Urothelium cell line (cell line): ENCODE results near the gene SPON1.
A peak's percentile ranks its signal among the peaks of the same experiment; 100 is the strongest.
"Not testable (repeated sequence)": the region's sequence is repeated elsewhere in the genome, so short reads cannot be mapped to it uniquely, and the experiment has no call there.

Experiments
- DNase-seq: peaks from one replicate; pipeline ENCODE4 v3.0.0; 2011; ENCODE audit warnings: low spot score, mixed read lengths
- FAIRE-seq: peaks from 2 replicates; lab custom pipeline; 2011; peaks lifted over from hg19 to GRCh38; lab: Jason Lieb, UNC

The SPON1 gene

GRCh38 chr11:14029971-14030920 lies 67.7 kb downstream of the SPON1 start:
- FAIRE-seq (no peak), DNase-seq (peak; percentile 73)

GRCh38 chr11:14035526-14035925 lies 73.0 kb downstream of the SPON1 start:
- not testable (repeated sequence) for FAIRE-seq, DNase-seq

- no peak for FAIRE-seq
- no peak for DNase-seq
These were observed 73.9 kb downstream of the SPON1 start for GRCh38 chr11:14036469-14036868.

GRCh38 chr11:14041040-14041439 lies 78.5 kb downstream of the SPON1 start:
- DNase-seq (no peak), FAIRE-seq (peak; percentile 81)

- no peak for DNase-seq
These were observed 79.0 kb downstream of the SPON1 start for GRCh38 chr11:14041565-14041964.

GRCh38 chr11:14042686-14043465 lies 80.4 kb downstream of the SPON1 start:
- FAIRE-seq (no peak), DNase-seq (no peak)

More at GRCh38 chr11:14041565-14041964, 79.0 kb downstream of the SPON1 start:
- no peak for FAIRE-seq

GRCh38 chr11:14044916-14045315 lies 82.4 kb downstream of the SPON1 start:
- no peak for FAIRE-seq
- DNase-seq: no peak

GRCh38 chr11:14045417-14045816 lies 82.9 kb downstream of the SPON1 start:
- DNase-seq (no peak), FAIRE-seq (no peak)

- DNase-seq (no peak), FAIRE-seq (no peak)
These were observed 89.7 kb downstream of the SPON1 start for GRCh38 chr11:14052198-14052597.

GRCh38 chr11:14054116-14055107 lies 91.9 kb downstream of the SPON1 start:
- DNase-seq (no peak), FAIRE-seq (no peak)

- no peak for FAIRE-seq
- DNase-seq: no peak
These were observed 93.4 kb downstream of the SPON1 start for GRCh38 chr11:14055936-14056335.

- FAIRE-seq (no peak), DNase-seq (no peak)
These were observed 95.5 kb downstream of the SPON1 start for GRCh38 chr11:14058061-14058460.

GRCh38 chr11:14059491-14059890 lies 97.0 kb downstream of the SPON1 start:
- DNase-seq (peak; percentile 25), FAIRE-seq (no peak)

GRCh38 chr11:14061721-14062120 lies 99.2 kb downstream of the SPON1 start:
- DNase-seq (no peak), FAIRE-seq (no peak)

GRCh38 chr11:14065141-14065540 lies 102.6 kb downstream of the SPON1 start:
- DNase-seq (no peak), FAIRE-seq (no peak)

- FAIRE-seq (no peak), DNase-seq (no peak)
These were observed 103.2 kb downstream of the SPON1 start for GRCh38 chr11:14065681-14066080.

- peak; percentile 54 for DNase-seq
- FAIRE-seq: no peak
These were observed 105.2 kb downstream of the SPON1 start for GRCh38 chr11:14067686-14068085.

GRCh38 chr11:14070896-14071295 lies 108.4 kb downstream of the SPON1 start:
- DNase-seq (no peak), FAIRE-seq (no peak)

- DNase-seq (no peak), FAIRE-seq (no peak)
These were observed 111.4 kb downstream of the SPON1 start for GRCh38 chr11:14073849-14074476.
